Measurements from ENCODE around the gene CPA1. TPM values are rescaled to one million over a fixed set of nuclear protein-coding genes. Genes with fewer than 3 reads are reported as not detected.

CPA1 gene
- total RNA-seq, 1 experiment from 2014 or later: not detected

DNA sequence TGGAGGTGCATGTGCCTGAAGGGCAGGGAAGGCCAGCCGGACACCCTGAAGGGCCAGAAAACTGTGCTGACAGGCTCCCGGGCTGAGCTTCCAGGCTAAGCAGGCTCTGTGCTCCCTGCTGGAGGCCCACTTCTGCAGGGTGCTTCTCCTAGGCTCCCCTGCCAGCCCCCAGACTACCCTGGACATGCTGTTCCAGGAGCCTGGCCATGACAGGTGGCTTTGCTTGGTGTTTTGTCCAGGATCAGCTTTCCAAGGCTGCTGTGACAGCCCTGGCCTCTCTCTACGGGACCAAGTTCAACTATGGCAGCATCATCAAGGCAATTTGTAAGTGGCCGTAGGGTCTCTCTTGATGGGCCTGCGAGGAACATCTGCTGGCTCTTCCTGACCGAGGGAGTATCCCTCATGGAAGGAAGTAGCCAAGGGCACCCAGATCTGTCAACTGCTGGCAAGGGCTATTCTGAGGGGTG, 5.3 kb downstream of the CPA1 start:
- H3K27ac Mint-ChIP-seq: no peak overlapping the region
- no peaks in the 10 kb centered on the region for H3K79me2 ChIP-seq (ENCODE audit: insufficient read depth, low read length)

More for the DNA sequence above, 5.3 kb downstream of the CPA1 start:
- no peak overlapping the region for H3K23ac ChIP-seq (ENCODE audit: insufficient read length, low read depth, low read length)
- H2BK12ac ChIP-seq (ENCODE audit: insufficient read length, low read depth, low read length): no peak overlapping the region
- H3K9me3 Mint-ChIP-seq: peaks cover 0 to 6% of the 10 kb centered on the region in 2 experiments; a peak in 3 of 5 replicates
- peaks cover 6% of the 10 kb centered on the region for H3K27me3 Mint-ChIP-seq (ENCODE audit: low read depth)
- DNase-seq: no peak
- H3K56ac ChIP-seq (ENCODE audit: insufficient read length, low read depth, low read length): no peak overlapping the region
- H4K91ac ChIP-seq (ENCODE audit: insufficient read length, low read depth, low read length): no peak overlapping the region
- no peak overlapping the region for H2BK15ac ChIP-seq (ENCODE audit: low read depth, low read length)
- H3K36me3 Mint-ChIP-seq (ENCODE audit: insufficient read depth in 1 of 3, low read depth in 3 of 3): peaks cover 2 to 4% (median 2%) of the 10 kb centered on the region in 3 experiments; a peak in 4 of 7 replicates
- H4K8ac ChIP-seq (replicated peaks; ENCODE audit: insufficient read length, low read depth, low read length): no peak overlapping the region
- no peaks in the 10 kb centered on the region for H3K27me3 ChIP-seq (ENCODE audit: insufficient read depth, low read length)
- no peaks in the 10 kb centered on the region for H3K9me3 ChIP-seq (ENCODE audit: control insufficient read depth, low read depth, low read length)
- no peak overlapping the region for H2AK5ac ChIP-seq (ENCODE audit: insufficient read length, low read length)
- WGBS (ENCODE audit: extremely low coverage, insufficient read length, low lambda C conversion rate): no CpG with 5 or more reads among the region's 6 CpGs
- H3K4me2 ChIP-seq (ENCODE audit: insufficient read depth, insufficient read length, low read length): no peak overlapping the region
- H3K9ac ChIP-seq (ENCODE audit: extremely low read depth, insufficient read length, low read length): no peak overlapping the region
- H2AFZ ChIP-seq (ENCODE audit: low read length): no peak overlapping the region
- no peak overlapping the region for H2BK120ac ChIP-seq (ENCODE audit: low read depth, low read length, poor library complexity, severe bottlenecking)
- TF ChIP-seq, protein P1, sequence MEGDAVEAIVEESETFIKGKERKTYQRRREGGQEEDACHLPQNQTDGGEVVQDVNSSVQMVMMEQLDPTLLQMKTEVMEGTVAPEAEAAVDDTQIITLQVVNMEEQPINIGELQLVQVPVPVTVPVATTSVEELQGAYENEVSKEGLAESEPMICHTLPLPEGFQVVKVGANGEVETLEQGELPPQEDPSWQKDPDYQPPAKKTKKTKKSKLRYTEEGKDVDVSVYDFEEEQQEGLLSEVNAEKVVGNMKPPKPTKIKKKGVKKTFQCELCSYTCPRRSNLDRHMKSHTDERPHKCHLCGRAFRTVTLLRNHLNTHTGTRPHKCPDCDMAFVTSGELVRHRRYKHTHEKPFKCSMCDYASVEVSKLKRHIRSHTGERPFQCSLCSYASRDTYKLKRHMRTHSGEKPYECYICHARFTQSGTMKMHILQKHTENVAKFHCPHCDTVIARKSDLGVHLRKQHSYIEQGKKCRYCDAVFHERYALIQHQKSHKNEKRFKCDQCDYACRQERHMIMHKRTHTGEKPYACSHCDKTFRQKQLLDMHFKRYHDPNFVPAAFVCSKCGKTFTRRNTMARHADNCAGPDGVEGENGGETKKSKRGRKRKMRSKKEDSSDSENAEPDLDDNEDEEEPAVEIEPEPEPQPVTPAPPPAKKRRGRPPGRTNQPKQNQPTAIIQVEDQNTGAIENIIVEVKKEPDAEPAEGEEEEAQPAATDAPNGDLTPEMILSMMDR (conservative IDR thresholded peaks at IDR 0.05): no peak
- H3K14ac ChIP-seq (ENCODE audit: insufficient read depth, low read length): no peak overlapping the region; the same call in 1 of the 2 replicates
- no peak overlapping the region for H2BK20ac ChIP-seq (ENCODE audit: low read depth, low read length, poor library complexity, severe bottlenecking)
- H4K20me1 ChIP-seq (ENCODE audit: control insufficient read depth, insufficient read depth, insufficient read length): no peaks in the 10 kb centered on the region
- no peak overlapping the region for H3K4ac ChIP-seq (ENCODE audit: low read depth, low read length)
- H3K4me1 Mint-ChIP-seq: peaks cover under 1 to 1% of the 10 kb centered on the region in 2 experiments; a peak in 3 of 4 replicates
- no peak overlapping the region for H3T11ph ChIP-seq (ENCODE audit: low read length)
- H2BK5ac ChIP-seq (ENCODE audit: insufficient read length, low read length): no peak overlapping the region
- no peak overlapping the region for H3K18ac ChIP-seq (ENCODE audit: insufficient read length, low read depth, low read length)
- H4K5ac ChIP-seq (ENCODE audit: insufficient read length, low read depth, low read length): no peak overlapping the region
- H3K4me3 Mint-ChIP-seq: no peak overlapping the region
- H3K23me2 ChIP-seq (ENCODE audit: insufficient read length, low read depth, low read length, poor library complexity, severe bottlenecking): no peaks in the 10 kb centered on the region
- H3K4me1 ChIP-seq (ENCODE audit: insufficient read depth, low read length): no peaks in the 10 kb centered on the region
- no peak overlapping the region for H3K27ac ChIP-seq (ENCODE audit: insufficient read length, low read depth, low read length)
- H3K79me1 ChIP-seq (ENCODE audit: insufficient read depth, low read depth, low read length, poor library complexity, severe bottlenecking): no peaks in the 10 kb centered on the region
